ENCODE results near the gene DNLZ. TPM values are rescaled to one million over a fixed set of nuclear protein-coding genes. Genes with fewer than 3 reads are reported as not detected.
A peak's percentile ranks its signal among the peaks of the same experiment; 100 is the strongest.

Gene DNLZ
- total RNA-seq, 3 donors from 2014 or later = 35.4 to 57.4 (median 40.0) TPM

- H3K9me3 ChIP-seq = no peaks in the 10 kb centered on the region
- peaks cover 6 to 14% of the 10 kb centered on the region in 2 donors for H3K4me1 ChIP-seq
- TF ChIP-seq POLR2A (IDR thresholded peaks at IDR 0.05) (no peak), POLR2AphosphoS5 (IDR thresholded peaks at IDR 0.05) (no peak), CTCF (IDR thresholded peaks at IDR 0.05) (no peak)
- H3K4me3 ChIP-seq = no peak overlapping the region
- H3K27ac ChIP-seq = no peak overlapping the region
- intact Hi-C loops (cut with DNase I; ENCODE audit: low total_unique reads) = no loop called here
- H3K36me3 ChIP-seq = no peaks in the 10 kb centered on the region
- no peak for DNase-seq (ENCODE audit: low spot score in 2 of 2)
- no peaks in the 10 kb centered on the region for H3K27me3 ChIP-seq
These were observed 32.5 kb downstream of the DNLZ start for GRCh38 chr9:136331030-136331429.

GRCh38 chr9:136330406-136330990, 33.0 kb downstream of the DNLZ start:
- DNase-seq (ENCODE audit: low spot score in 2 of 2) = no peak
- intact Hi-C loops (cut with DNase I; ENCODE audit: low total_unique reads) = no loop called here
- no peaks in the 10 kb centered on the region for H3K27me3 ChIP-seq
- TF ChIP-seq POLR2A (IDR thresholded peaks at IDR 0.05) (no peak), POLR2AphosphoS5 (IDR thresholded peaks at IDR 0.05) (no peak), CTCF (IDR thresholded peaks at IDR 0.05) (no peak)
- no peaks in the 10 kb centered on the region for H3K36me3 ChIP-seq
- no peak overlapping the region for H3K4me3 ChIP-seq
- no peak overlapping the region for H3K27ac ChIP-seq
- H3K9me3 ChIP-seq = no peaks in the 10 kb centered on the region
- H3K4me1 ChIP-seq = peaks cover 6 to 14% of the 10 kb centered on the region in 2 donors

GRCh38 chr9:136329636-136330405, 33.7 kb downstream of the DNLZ start:
- H3K27ac ChIP-seq = peak overlapping the region in 1 of 2 donors; percentile 52
- TF ChIP-seq CTCF (IDR thresholded peaks at IDR 0.05) (no peak), POLR2A (IDR thresholded peaks at IDR 0.05) (no peak), POLR2AphosphoS5 (IDR thresholded peaks at IDR 0.05) (no peak)
- H3K27me3 ChIP-seq = no peaks in the 10 kb centered on the region
- peak overlapping the region in 2 of 3 donors; percentile 59 to 75 for H3K4me3 ChIP-seq
- H3K9me3 ChIP-seq = no peaks in the 10 kb centered on the region
- no peaks in the 10 kb centered on the region for H3K36me3 ChIP-seq
- peaks cover 6 to 14% of the 10 kb centered on the region in 2 donors for H3K4me1 ChIP-seq
- intact Hi-C loops (cut with DNase I; ENCODE audit: low total_unique reads) = no loop called here
- no peak for DNase-seq (ENCODE audit: low spot score in 2 of 2)

GRCh38 chr9:136329211-136329627, 34.3 kb downstream of the DNLZ start:
- no peaks in the 10 kb centered on the region for H3K27me3 ChIP-seq
- DNase-seq (ENCODE audit: low spot score in 2 of 2) = no peak
- H3K4me1 ChIP-seq = peaks cover 7 to 14% of the 10 kb centered on the region in 2 donors
- no peaks in the 10 kb centered on the region for H3K9me3 ChIP-seq
- peak overlapping the region in 2 of 3 donors; percentile 59 to 75 for H3K4me3 ChIP-seq
- H3K27ac ChIP-seq = peak overlapping the region in 1 of 2 donors; percentile 52
- no peaks in the 10 kb centered on the region for H3K36me3 ChIP-seq
- intact Hi-C loops (cut with DNase I; ENCODE audit: low total_unique reads) = no loop called here
- TF ChIP-seq POLR2A (IDR thresholded peaks at IDR 0.05) (no peak), POLR2AphosphoS5 (IDR thresholded peaks at IDR 0.05) (no peak)

GRCh38 chr9:136328622-136329041, 34.9 kb downstream of the DNLZ start:
- no peaks in the 10 kb centered on the region for H3K36me3 ChIP-seq
- peak overlapping the region; percentile 78 to 89 for H3K27ac ChIP-seq
- TF ChIP-seq POLR2A (IDR thresholded peaks at IDR 0.05) = no peak
- no peak for TF ChIP-seq CTCF (IDR thresholded peaks at IDR 0.05)
- no peak for TF ChIP-seq POLR2AphosphoS5 (IDR thresholded peaks at IDR 0.05)
- H3K9me3 ChIP-seq = no peaks in the 10 kb centered on the region
- intact Hi-C loops (cut with DNase I; ENCODE audit: low total_unique reads) = no loop called here
- H3K4me3 ChIP-seq = peak overlapping the region; percentile 59 to 75 (median 67)
- H3K4me1 ChIP-seq = peaks cover 9 to 14% of the 10 kb centered on the region in 2 donors
- no peaks in the 10 kb centered on the region for H3K27me3 ChIP-seq
- DNase-seq (ENCODE audit: low spot score in 2 of 2) = no peak
